DND-41 (cell line): ENCODE results near the gene SPPL2C.

Experiments
- ATAC-seq: fragments of 200-7000 bp; cut with Tn5 transposase; 3 replicates; pipeline ENCODE4 v1.9.1; 2021; ENCODE audit warnings: low read depth; ENCODE audit not compliant: insufficient read depth
- DNase-seq: peaks from one replicate; pipeline ENCODE4 v3.0.0-alpha.2; 2020
- H2AFZ ChIP-seq: 2 replicates; pipeline ENCODE4 v1.6.0; 2012; ENCODE audit warnings: low read depth, low read length
- H3K27ac ChIP-seq: 2 replicates; pipeline ENCODE4 v1.5.1; 2012; ENCODE audit warnings: low read length, inconsistent platforms
- H3K27me3 ChIP-seq: fragments of 200-600 bp; sonication (generic); 2 replicates; pipeline ENCODE4 v1.6.0; 2012; ENCODE audit warnings: low read length, mild to moderate bottlenecking, inconsistent platforms; ENCODE audit not compliant: insufficient read depth, poor library complexity
- H3K36me3 ChIP-seq: 2 replicates; pipeline ENCODE4 v1.5.1; 2012; ENCODE audit warnings: low read length, inconsistent platforms; ENCODE audit not compliant: insufficient read depth
- H3K4me1 ChIP-seq: 2 replicates; pipeline ENCODE4 v1.5.1; 2012; ENCODE audit warnings: mild to moderate bottlenecking, low read length; ENCODE audit not compliant: insufficient read depth
- H3K4me2 ChIP-seq: 2 replicates; pipeline ENCODE4 v1.6.0; 2012; ENCODE audit warnings: mild to moderate bottlenecking, moderate library complexity, low read length, inconsistent platforms; ENCODE audit not compliant: insufficient read depth
- H3K4me3 ChIP-seq, 2 experiments: fragments of 200-600 bp in 1 of 2; shearing (Covaris generic) in 1 of 2; 2 replicates each; pipeline ENCODE4 v1.5.1; 2012 to 2016; ENCODE audit warnings: inconsistent platforms in 2 of 2, low read length in 2 of 2, mild to moderate bottlenecking in 2 of 2, low read depth in 1 of 2, moderate library complexity in 1 of 2
- H3K79me2 ChIP-seq: 2 replicates; pipeline ENCODE4 v1.6.0; 2012; ENCODE audit warnings: low read length, inconsistent platforms; ENCODE audit not compliant: insufficient read depth
- H3K9ac ChIP-seq: 2 replicates; pipeline ENCODE4 v1.6.0; 2012; ENCODE audit warnings: low read depth, mild to moderate bottlenecking, inconsistent platforms, low read length, moderate library complexity
- H3K9me3 ChIP-seq: 2 replicates; pipeline ENCODE4 v1.5.1; 2012; ENCODE audit warnings: low read length, moderate library complexity, mild to moderate bottlenecking, inconsistent platforms; ENCODE audit not compliant: insufficient read depth, severe bottlenecking
- H4K20me1 ChIP-seq: 2 replicates; pipeline ENCODE4 v1.6.0; 2012; ENCODE audit warnings: low read length; ENCODE audit not compliant: insufficient read depth
- CTCF ChIP-seq: IDR thresholded peaks from 2 replicates; pipeline ENCODE4 v1.5.1; 2012; ENCODE audit warnings: borderline replicate concordance, low read length, moderate library complexity, mild to moderate bottlenecking; ENCODE audit not compliant: poor library complexity, severe bottlenecking; ENCODE audit errors: extremely low read depth
- EZH2 ChIP-seq: IDR thresholded peaks from 3 replicates; pipeline ENCODE4 v1.6.1; 2012; ENCODE audit warnings: borderline replicate concordance, low read depth, mild to moderate bottlenecking, moderate library complexity, low read length, inconsistent platforms; ENCODE audit not compliant: severe bottlenecking

The SPPL2C gene

GRCh38 chr17:45851873-45852272, 7.2 kb downstream of the SPPL2C start:
- no peaks in the 10 kb centered on the region for H3K79me2 ChIP-seq
- H4K20me1 ChIP-seq: peaks cover 7% of the 10 kb centered on the region
- no peak overlapping the region for H3K9ac ChIP-seq
- no peaks in the 10 kb centered on the region for H3K9me3 ChIP-seq
- H3K27me3 ChIP-seq: peaks cover 16% of the 10 kb centered on the region
- no peak for DNase-seq
- peak; percentile 1 for TF ChIP-seq EZH2
- no peak for TF ChIP-seq CTCF
- H3K4me1 ChIP-seq: no peaks in the 10 kb centered on the region
- no peaks in the 10 kb centered on the region for H3K36me3 ChIP-seq
- no peak overlapping the region for H3K4me2 ChIP-seq
- no peak for ATAC-seq
- H3K27ac ChIP-seq: no peak overlapping the region
- no peak overlapping the region for H2AFZ ChIP-seq
- H3K4me3 ChIP-seq: no peak overlapping the region

DNA sequence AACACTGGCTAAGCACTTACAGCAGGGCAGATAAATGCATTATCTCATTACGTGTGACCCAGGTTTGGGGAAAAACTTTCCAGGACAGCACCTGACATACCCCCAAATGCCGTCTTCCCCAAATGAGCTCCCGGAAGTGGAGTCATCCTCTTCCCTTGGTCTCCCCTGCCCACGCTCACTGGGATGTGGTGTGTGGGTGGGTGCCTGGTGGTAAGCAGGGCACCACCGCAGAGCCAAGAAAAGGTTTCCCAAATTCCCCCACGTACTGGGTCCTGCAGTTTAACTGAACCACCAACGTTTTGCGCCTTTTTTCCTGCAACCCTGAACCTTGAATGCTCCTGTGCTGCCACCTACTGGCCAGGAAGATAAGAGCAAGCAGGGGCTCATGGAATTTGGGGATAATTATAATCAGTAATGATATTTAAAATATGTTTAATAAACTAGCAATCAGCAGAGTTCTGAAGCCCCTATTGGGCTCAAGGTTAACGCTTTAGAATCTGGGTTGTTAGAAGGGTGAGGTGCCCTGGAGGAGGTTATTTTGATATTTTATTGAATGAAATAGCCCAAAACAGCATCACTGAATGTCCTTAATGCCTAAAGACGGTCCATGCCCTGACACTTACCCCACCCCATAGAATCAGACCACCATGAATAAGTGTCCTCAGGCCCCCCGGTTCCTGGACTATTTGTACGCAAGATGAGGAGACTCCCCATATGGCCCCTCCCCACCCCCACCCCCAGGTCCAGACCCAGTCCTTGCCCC, 8.0 kb downstream of the SPPL2C start:
- H3K9ac ChIP-seq: no peak overlapping the region
- TF ChIP-seq EZH2 (no peak), CTCF (peak; percentile 92)
- H3K9me3 ChIP-seq: no peaks in the 10 kb centered on the region
- ATAC-seq: peak; percentile 50; the same call in 2 of the 3 replicates
- H4K20me1 ChIP-seq: peaks cover 7% of the 10 kb centered on the region
- no peaks in the 10 kb centered on the region for H3K4me1 ChIP-seq
- H2AFZ ChIP-seq: no peak overlapping the region
- H3K4me2 ChIP-seq: no peak overlapping the region
- peaks cover 16% of the 10 kb centered on the region for H3K27me3 ChIP-seq
- peak; percentile 63 for DNase-seq
- no peak overlapping the region for H3K27ac ChIP-seq
- no peaks in the 10 kb centered on the region for H3K36me3 ChIP-seq
- H3K79me2 ChIP-seq: no peaks in the 10 kb centered on the region
- H3K4me3 ChIP-seq: no peak overlapping the region

DNA sequence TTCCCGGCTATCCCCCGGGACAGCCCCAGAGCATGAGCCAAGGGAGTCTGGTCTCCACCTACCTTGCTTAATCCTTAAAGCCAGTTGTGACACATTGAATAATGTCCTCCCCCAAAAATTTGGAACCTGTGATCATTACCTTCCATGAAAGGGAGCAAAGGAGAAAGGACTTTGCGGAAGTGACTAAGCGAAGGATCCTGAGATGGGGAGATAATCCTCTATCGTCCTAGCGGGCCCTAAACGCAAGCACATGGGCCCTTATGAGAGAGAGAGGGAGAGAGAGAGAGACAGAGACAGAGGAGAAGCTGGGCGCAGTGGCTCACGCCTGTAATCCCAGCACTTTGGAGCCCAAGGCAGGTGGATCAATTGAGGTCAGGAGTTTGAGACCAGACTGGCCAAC, 9.5 kb downstream of the SPPL2C start:
- TF ChIP-seq CTCF (no peak), EZH2 (no peak)
- no peak for DNase-seq
- no peaks in the 10 kb centered on the region for H3K4me1 ChIP-seq

More for the DNA sequence above, 9.5 kb downstream of the SPPL2C start:
- H4K20me1 ChIP-seq: peaks cover 7% of the 10 kb centered on the region
- no peak overlapping the region for H3K4me3 ChIP-seq
- no peak overlapping the region for H3K27ac ChIP-seq
- H2AFZ ChIP-seq: no peak overlapping the region
- H3K27me3 ChIP-seq: peaks cover 16% of the 10 kb centered on the region
- no peak for ATAC-seq
- H3K9me3 ChIP-seq: no peaks in the 10 kb centered on the region
- no peak overlapping the region for H3K4me2 ChIP-seq
- no peaks in the 10 kb centered on the region for H3K36me3 ChIP-seq
- no peak overlapping the region for H3K9ac ChIP-seq
- no peaks in the 10 kb centered on the region for H3K79me2 ChIP-seq
